Measurements from ENCODE around the gene ANKRD12.

DNA sequence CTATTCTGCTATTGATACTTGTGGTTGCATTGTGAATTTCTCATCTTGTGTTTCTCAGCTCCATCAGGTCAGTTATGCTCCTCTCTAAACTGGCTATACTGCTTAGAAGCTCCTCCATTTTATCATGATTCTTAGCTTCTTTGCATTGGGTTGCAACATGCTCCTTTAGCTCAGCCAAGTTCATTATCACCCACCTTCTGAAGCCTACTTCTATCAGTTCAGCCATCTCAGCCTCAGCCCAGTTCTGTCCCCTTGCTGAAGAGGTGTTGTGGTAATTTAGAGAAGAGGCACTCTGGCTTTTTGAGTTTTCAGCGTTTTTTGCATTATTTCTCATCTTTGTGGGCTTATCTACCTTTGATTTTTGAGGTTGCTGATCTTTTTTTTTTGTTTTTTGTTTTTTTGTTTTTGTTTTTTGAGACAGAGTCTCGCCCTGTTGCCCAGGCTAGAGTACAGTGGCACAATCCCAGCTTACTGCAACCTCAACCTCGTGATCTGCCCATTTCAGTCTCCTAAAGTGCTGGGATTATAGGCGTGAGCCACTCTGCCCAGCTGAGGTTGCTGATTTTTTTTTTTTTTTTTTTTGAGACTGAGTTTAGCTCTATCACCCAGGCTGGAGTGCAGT, 36.0 kb downstream of the ANKRD12 start:
- no peak for TF ChIP-seq EZH2 (IDR thresholded peaks at IDR 0.05; ENCODE audit: borderline replicate concordance, low read length)
- TF ChIP-seq, protein P1, sequence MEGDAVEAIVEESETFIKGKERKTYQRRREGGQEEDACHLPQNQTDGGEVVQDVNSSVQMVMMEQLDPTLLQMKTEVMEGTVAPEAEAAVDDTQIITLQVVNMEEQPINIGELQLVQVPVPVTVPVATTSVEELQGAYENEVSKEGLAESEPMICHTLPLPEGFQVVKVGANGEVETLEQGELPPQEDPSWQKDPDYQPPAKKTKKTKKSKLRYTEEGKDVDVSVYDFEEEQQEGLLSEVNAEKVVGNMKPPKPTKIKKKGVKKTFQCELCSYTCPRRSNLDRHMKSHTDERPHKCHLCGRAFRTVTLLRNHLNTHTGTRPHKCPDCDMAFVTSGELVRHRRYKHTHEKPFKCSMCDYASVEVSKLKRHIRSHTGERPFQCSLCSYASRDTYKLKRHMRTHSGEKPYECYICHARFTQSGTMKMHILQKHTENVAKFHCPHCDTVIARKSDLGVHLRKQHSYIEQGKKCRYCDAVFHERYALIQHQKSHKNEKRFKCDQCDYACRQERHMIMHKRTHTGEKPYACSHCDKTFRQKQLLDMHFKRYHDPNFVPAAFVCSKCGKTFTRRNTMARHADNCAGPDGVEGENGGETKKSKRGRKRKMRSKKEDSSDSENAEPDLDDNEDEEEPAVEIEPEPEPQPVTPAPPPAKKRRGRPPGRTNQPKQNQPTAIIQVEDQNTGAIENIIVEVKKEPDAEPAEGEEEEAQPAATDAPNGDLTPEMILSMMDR (IDR thresholded peaks at IDR 0.05; ENCODE audit: low read length): no peak

Measured in OCI-LY1 (cell line).